Aorta (tissue), 5 donors: Measurements from ENCODE around the gene QPRT. TPM values are rescaled to one million over a fixed set of nuclear protein-coding genes. Genes with fewer than 3 reads are reported as not detected.
"Not testable (repeated sequence)": the region's sequence is repeated elsewhere in the genome, so short reads cannot be mapped to it uniquely, and the experiment has no call there.

Source experiments
- ATAC-seq: fragments of 200-7000 bp; cut with Tn5 transposase; one replicate; pipeline ENCODE4 v1.9.1; 2022; ENCODE audit warnings: moderate library complexity; ENCODE audit not compliant: low FRiP score
- DNase-seq, 2 donors: peaks; one replicate each; pipeline ENCODE4 v3.0.0-alpha.2; 2020
- H3K27ac ChIP-seq, 2 donors: one replicate each; pipeline ENCODE4 v1.5.1; 2013; ENCODE audit warnings: low read length in 2 of 2, mild to moderate bottlenecking in 2 of 2, moderate library complexity in 2 of 2, control low read depth in 1 of 2, inconsistent platforms in 1 of 2, low read depth in 1 of 2
- H3K27me3 ChIP-seq, 2 donors: one replicate each; pipeline ENCODE4 v1.6.1; 2013; ENCODE audit warnings: control low read depth in 1 of 2, low read length in 1 of 2, mild to moderate bottlenecking in 1 of 2, moderate library complexity in 1 of 2; ENCODE audit not compliant: insufficient read depth in 2 of 2, control insufficient read depth in 1 of 2
- H3K36me3 ChIP-seq, 2 donors: one replicate each; pipeline ENCODE4 v1.6.1; 2013; ENCODE audit warnings: control low read depth in 1 of 2, low read length in 1 of 2, mild to moderate bottlenecking in 1 of 2; ENCODE audit not compliant: insufficient read depth in 2 of 2, control insufficient read depth in 1 of 2
- H3K4me1 ChIP-seq, 2 donors: one replicate each; pipeline ENCODE4 v1.6.1; 2013; ENCODE audit warnings: low read length in 2 of 2, control low read depth in 1 of 2, mild to moderate bottlenecking in 1 of 2, moderate library complexity in 1 of 2; ENCODE audit not compliant: insufficient read depth in 2 of 2, control insufficient read depth in 1 of 2
- H3K4me3 ChIP-seq, 2 donors: one replicate each; pipeline ENCODE4 v1.5.1; 2013; ENCODE audit warnings: low read length in 2 of 2, control low read depth in 1 of 2, mild to moderate bottlenecking in 1 of 2
- H3K9me3 ChIP-seq: one replicate; pipeline ENCODE4 v1.6.1; 2013; ENCODE audit warnings: mild to moderate bottlenecking, low read length; ENCODE audit not compliant: control insufficient read depth
- WGBS, 2 donors: extraction: QIAGEN DNeasy Blood & Tissue Kit; methylation state at CpG; one replicate each; pipeline ENCODE4 v1.1.7; 2013; 5-methylcytosine and 5-hydroxymethylcytosine counted together
- intact Hi-C, 2 donors: fragments of 100-400 bp; cut with DNase I; formaldehyde crosslinking; loops; one replicate each; pipeline versions ENCODE4 v1.14.2 to v1.15.0; 2022
- polyA plus RNA-seq, 2 donors: library from polyadenylated mRNA; stranded (reverse); fragments of 200-250 nt; gene quantifications; one replicate each; pipeline ENCODE4 v1.2.3, GENCODE V29; 2013
- total RNA-seq, 2 donors: library from RNA; stranded (reverse); fragmentation: NEBNext Ultra II Directional; extraction: Animal tissue kit (Norgen Biotek cat#: 25700); gene quantifications; one replicate each; pipeline ENCODE4 v1.2.1, GENCODE V29; 2021
- donor health status: healthy with polysubstance abuse.
- donor health status: Bipolar disorder and iron deficiency.
- donor health status: DM: no; HTN: no; CAD: no.
- donor health status: DM: no; HTN: no; CAD: no.
- donor health status: DM: yes; HTN: yes; CAD: no.

QPRT gene
- total and polyA plus RNA-seq, 4 donors, result 0.61 to 6.1 (median 3.0) TPM

GRCh38 chr16:29712809-29713208 lies 33.8 kb downstream of the QPRT start:
- Histone ChIP-seq H3K36me3 (no peaks in the 10 kb centered on the region), H3K27me3 (no peaks in the 10 kb centered on the region), H3K4me1 (no peaks in the 10 kb centered on the region), H3K9me3 (no peaks in the 10 kb centered on the region), H3K27ac (no peak overlapping the region), H3K4me3 (no peak overlapping the region)
- no peak for ATAC-seq
- WGBS, 2 donors, result 65 to 79% methylated on average over 4 of the region's 4 CpGs
- no peak for DNase-seq
- intact Hi-C loops, result no loop called here

- peak in 1 of 2 donors; percentile 8 for DNase-seq
- Histone ChIP-seq H3K36me3 (no peaks in the 10 kb centered on the region), H3K4me1 (no peaks in the 10 kb centered on the region), H3K27me3 (no peaks in the 10 kb centered on the region), H3K9me3 (no peaks in the 10 kb centered on the region), H3K27ac (no peak overlapping the region), H3K4me3 (no peak overlapping the region)
- intact Hi-C loops, result no loop called here
- WGBS, 2 donors, result 89 to 92% methylated on average over 2 of the region's 2 CpGs
- ATAC-seq, result no peak
Observed at GRCh38 chr16:29714396-29714795, 35.4 kb downstream of the QPRT start.

GRCh38 chr16:29714972-29715371 lies 36.0 kb downstream of the QPRT start:
- H3K4me3 ChIP-seq, result no peak overlapping the region
- H3K4me1 ChIP-seq, result no peaks in the 10 kb centered on the region
- 16 to 17% methylated on average over 1 of the region's 1 CpG for WGBS, 2 donors
- H3K36me3 ChIP-seq, result no peaks in the 10 kb centered on the region
- intact Hi-C loops, result no loop called here
- H3K27me3 ChIP-seq, result no peaks in the 10 kb centered on the region
- ATAC-seq (no peak), DNase-seq (no peak)
- no peak overlapping the region for H3K27ac ChIP-seq
- H3K9me3 ChIP-seq, result no peaks in the 10 kb centered on the region

- 87% methylated on average over 7 of the region's 7 CpGs for WGBS, 2 donors
- intact Hi-C loops, result no loop called here
- Histone ChIP-seq H3K4me1 (no peaks in the 10 kb centered on the region), H3K27ac (no peak overlapping the region), H3K4me3 (no peak overlapping the region), H3K36me3 (no peaks in the 10 kb centered on the region), H3K27me3 (no peaks in the 10 kb centered on the region), H3K9me3 (no peaks in the 10 kb centered on the region)
- DNase-seq (peak; percentile 6 to 27), ATAC-seq (no peak)
Observed at GRCh38 chr16:29717113-29717512, 38.1 kb downstream of the QPRT start.

GRCh38 chr16:29719063-29719462 lies 40.1 kb downstream of the QPRT start:
- intact Hi-C loops, result no loop called here
- no peaks in the 10 kb centered on the region for H3K4me1 ChIP-seq
- no peak overlapping the region for H3K27ac ChIP-seq
- DNase-seq, result peak; percentile 16 to 41
- no peaks in the 10 kb centered on the region for H3K27me3 ChIP-seq
- WGBS, 2 donors, result 32 to 46% methylated on average over 4 of the region's 4 CpGs
- H3K9me3 ChIP-seq, result no peaks in the 10 kb centered on the region
- no peak overlapping the region for H3K4me3 ChIP-seq
- ATAC-seq, result no peak
- H3K36me3 ChIP-seq, result no peaks in the 10 kb centered on the region

- DNase-seq, result peak in 1 of 2 donors; percentile 3
- 83 to 88% methylated on average over 5 of the region's 5 CpGs for WGBS, 2 donors
- H3K36me3 ChIP-seq, result no peaks in the 10 kb centered on the region
Observed at GRCh38 chr16:29720703-29721102, 41.7 kb downstream of the QPRT start.

GRCh38 chr16:29721167-29721879 lies 42.3 kb downstream of the QPRT start:
- H3K4me3 ChIP-seq, H3K36me3 ChIP-seq, intact Hi-C loops, H3K9me3 ChIP-seq, H3K27me3 ChIP-seq, H3K4me1 ChIP-seq, H3K27ac ChIP-seq, ATAC-seq: not testable (repeated sequence)
- WGBS, 2 donors, result 38 to 41% methylated on average over 22 to 24 of the region's 24 CpGs
- peak; percentile 84 to 88 for DNase-seq

More at GRCh38 chr16:29720703-29721102, 41.7 kb downstream of the QPRT start:
- no peak for ATAC-seq
- H3K27me3 ChIP-seq, result no peaks in the 10 kb centered on the region
- H3K27ac ChIP-seq, result no peak overlapping the region
- H3K9me3 ChIP-seq, result no peaks in the 10 kb centered on the region
- no peaks in the 10 kb centered on the region for H3K4me1 ChIP-seq
- H3K4me3 ChIP-seq, result no peak overlapping the region
- intact Hi-C loops, result no loop called here

GRCh38 chr16:29726845-29727377 lies 47.9 kb downstream of the QPRT start:
- DNase-seq (peak; percentile 14 to 20), ATAC-seq (no peak)
- Histone ChIP-seq H3K27me3 (no peaks in the 10 kb centered on the region), H3K9me3 (no peaks in the 10 kb centered on the region), H3K4me3 (no peak overlapping the region), H3K36me3 (no peaks in the 10 kb centered on the region), H3K4me1 (no peaks in the 10 kb centered on the region), H3K27ac (no peak overlapping the region)
- 83 to 84% methylated on average over 9 of the region's 9 CpGs for WGBS, 2 donors
- intact Hi-C loops, result no loop called here

GRCh38 chr16:29727452-29727851 lies 48.5 kb downstream of the QPRT start:
- Histone ChIP-seq H3K36me3 (no peaks in the 10 kb centered on the region), H3K27me3 (no peaks in the 10 kb centered on the region), H3K4me1 (no peaks in the 10 kb centered on the region), H3K9me3 (no peaks in the 10 kb centered on the region), H3K4me3 (no peak overlapping the region), H3K27ac (no peak overlapping the region)
- intact Hi-C loops, result no loop called here
- WGBS, 2 donors, result 77 to 78% methylated on average over 7 of the region's 7 CpGs
- no peak for DNase-seq
- no peak for ATAC-seq
